HG03045 (cell line): Measurements from ENCODE around the gene AGBL1.

Source experiments
- ATAC-seq: cut with Tn5 transposase; IDR thresholded peaks from one replicate; pipeline ENCODE4 v1.9.1; 2021; ENCODE audit warnings: mild to moderate bottlenecking, moderate library complexity; ENCODE audit not compliant: unreplicated experiment

The AGBL1 gene

DNA sequence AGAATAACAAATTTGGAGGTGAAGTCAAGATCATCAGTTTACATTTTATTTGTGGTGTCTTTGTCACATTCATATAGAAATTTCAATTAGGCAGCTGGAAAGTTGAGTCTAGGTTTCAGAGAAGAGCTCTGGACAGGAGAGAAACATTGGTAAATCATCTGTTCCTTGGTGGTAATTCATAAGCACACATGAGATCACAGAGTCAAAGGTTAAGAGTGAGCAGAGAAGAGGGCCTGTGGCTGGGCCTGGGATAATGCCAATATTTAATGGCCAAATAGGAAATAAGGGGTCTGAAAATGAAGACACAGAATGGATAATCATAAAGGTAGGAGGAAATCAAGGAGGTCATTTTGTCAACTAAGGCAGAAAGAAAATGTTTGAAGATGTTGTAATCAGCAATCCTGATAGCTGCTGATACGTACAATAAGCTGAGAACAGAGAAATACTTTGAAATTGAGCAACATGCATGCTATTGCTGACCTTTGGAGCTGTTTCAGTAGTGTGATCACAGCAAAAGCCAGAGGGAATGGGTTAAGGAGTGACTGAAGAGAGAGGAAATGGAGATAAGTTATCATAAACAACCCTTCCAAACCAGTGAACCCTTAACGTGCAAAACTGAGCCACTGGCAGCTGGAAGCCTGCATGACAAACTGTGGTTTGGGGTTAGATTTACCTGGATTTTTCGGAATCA is 692.8 kb downstream of the AGBL1 start:
- no peak for ATAC-seq

DNA sequence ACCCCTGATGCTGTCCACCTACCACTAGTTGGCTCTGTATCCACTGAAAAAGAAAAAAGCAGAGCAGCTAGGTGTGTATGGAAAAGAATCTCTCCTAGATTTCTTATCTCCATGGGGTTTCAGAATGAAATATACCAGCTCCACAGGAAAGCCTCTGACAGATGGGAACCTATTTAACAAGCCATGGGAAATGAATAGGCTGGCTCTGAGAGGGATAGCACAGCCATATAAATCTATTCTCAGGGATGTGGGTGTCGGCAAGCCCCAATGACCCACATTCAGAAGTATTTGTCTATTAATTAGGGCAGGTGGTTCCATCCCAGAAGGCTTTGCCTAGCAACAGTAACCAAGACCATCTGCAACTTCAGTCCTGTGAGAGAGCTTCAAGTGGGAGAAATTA is 694.1 kb downstream of the AGBL1 start:
- no peak for ATAC-seq

DNA sequence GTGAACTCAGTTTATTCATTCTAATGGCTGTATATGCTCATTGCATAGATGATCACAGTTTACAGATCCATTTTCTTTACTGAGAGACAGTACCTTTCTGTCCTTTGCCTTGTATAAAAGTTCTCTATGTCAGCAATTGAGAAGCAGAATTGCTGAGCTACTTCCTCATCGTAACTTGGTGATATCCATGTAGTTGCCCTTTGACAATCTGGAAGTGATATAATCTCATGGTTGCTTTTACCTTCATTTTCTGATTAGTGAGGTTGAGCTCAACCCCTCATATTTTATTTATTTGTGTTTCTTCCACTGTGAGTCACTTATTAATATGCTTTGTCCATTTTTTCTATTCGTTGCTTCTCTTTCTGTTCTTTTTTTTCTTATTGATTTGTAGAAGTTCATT is 696.5 kb downstream of the AGBL1 start:
- ATAC-seq = no peak

DNA sequence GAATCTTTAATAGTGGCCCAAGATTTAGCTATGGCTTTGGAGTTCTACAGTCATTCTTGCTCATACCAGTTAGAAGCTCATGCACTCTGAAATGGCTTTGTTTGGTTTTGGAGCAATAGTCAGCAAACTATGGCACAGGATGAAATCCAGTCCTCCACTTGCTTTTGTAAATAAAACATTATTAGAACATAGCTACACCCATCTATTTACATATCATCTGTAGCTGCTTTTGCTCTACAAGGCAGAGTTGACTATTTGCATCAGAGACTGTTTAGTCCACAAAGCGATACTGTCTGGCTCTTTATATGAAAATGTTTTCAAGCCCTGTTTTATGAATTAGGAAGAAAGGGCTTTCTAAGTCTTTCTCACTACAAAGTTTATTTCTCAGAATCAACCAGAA is 716.9 kb downstream of the AGBL1 start:
- no peak for ATAC-seq

DNA sequence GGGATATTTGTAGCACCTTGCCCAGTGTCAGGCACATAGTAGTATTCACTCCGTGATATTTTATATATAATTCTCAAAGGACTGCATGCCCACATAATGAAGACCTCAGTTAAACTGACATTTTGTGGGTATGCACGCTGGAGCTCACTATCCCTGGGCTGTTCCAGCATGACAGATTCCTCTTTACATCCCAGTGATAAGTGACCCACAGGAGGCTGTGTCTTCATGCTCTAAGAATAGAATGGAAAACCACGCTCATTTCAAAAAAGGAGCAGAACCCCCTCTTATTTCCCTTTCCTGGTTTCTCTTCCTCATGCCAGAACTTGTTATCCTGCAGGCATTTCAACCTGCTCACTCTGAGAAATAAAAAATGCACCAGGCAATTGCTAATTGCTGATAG is 717.5 kb downstream of the AGBL1 start:
- ATAC-seq = no peak

DNA sequence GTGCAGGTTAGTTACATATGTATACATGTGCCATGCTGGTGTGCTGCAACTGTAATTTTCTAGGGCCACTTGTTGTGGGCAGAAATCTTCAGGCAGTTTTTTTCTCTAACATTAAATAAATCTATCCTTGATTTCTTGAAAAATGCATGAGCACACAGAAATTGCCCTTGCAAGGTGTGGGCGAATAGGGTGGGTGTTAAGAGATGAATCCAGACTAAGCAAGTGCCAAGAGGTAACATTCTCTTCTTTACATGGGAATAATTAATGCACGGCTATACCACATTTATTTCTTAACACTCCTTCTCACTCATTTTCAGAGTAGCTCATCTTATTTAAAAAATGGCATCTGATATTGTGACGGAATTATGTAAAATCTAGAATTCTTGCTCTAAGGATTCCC is 719.6 kb downstream of the AGBL1 start:
- ATAC-seq = no peak

DNA sequence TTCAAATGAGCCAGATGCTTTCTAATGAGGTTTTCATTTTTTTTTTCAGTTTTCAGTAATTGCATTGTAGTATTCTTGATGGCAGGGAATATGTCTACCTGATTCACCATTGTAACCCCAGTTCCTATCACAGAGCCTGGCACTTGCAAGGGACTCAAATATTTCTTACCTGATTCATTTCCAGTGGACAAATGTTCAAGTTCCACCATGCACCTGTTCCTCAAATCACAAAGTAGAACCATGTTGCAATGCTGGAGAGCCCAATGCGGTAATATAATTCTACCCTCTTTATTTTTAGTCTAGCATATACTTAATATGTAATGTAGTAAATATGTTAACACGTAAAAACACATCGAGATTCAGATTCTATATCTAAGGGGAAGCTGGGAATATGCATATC is 722.6 kb downstream of the AGBL1 start:
- ATAC-seq = no peak

DNA sequence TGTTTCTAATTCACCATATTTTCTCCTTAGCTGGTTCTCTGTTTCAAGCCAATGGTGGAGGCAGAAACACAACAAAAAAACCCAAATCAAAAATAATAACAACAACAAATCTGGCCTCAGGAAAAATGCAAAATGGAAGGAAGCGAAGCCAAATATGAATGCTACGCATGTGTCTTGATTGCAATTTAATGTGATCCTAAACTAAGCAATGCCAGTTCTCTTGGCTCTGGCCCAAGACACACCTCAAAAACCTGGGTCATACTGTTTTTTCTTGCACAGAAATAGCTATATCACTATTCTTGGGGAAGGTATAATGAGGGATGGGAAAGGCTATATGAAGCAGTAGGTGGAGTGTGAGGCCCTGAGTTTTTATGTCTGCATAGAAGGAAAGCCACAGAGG is 724.7 kb downstream of the AGBL1 start:
- no peak for ATAC-seq

DNA sequence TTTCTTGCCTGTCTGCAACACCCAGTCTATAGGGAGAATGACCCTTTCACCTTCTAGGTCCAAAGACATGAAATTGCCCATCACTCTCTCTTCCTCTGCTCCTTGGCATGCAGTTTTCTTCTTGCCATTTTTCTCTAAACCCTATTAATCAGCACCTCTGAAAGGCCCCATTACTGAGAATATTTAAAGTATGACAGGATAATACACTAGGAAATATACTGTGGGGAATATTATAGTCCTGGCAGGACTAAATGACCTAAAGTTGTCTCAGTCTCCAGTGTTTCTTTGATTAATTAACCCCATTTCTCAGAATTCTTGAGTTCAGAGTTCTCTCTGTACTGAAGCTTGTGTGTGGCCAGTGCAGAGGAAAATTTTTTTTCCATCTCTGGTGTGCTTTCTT is 730.7 kb downstream of the AGBL1 start:
- ATAC-seq = no peak

DNA sequence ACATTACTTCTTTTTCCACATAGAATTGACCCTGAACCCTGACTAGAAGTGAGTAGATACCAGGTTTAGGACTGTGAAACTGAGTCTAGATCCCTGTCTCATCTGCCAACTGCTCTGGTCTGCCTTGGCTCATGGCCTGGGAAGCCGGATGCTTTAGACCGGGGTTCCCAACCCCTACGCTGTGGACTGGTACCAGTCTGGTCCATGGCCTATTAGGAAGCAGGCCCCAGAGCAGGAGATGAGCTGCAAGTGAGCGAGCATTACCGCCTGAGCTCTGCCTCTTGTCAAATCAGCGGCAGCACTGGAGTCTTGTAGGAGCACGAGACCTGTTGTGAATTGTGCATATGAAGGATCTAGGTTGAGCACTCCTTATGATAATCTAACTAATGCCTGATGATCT is 734.2 kb downstream of the AGBL1 start:
- ATAC-seq = no peak

DNA sequence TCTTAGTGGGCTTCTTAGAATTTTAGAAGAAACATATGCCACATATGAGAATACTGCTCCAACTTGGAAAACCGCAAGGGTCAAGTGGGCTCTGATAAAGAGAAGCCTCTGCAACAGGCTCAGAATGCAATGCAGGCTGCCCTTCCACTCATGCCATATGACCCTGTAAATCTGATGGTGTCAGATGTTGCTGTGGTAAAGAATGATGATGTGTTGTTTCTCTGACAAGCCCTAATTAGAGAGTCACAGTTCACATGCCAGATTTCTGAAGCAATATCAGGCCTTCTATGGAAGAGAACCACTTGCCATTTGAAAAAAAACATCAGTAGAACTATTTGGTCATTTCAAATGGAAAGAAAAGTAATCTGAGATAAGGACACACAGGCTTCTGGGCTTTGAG is 749.6 kb downstream of the AGBL1 start:
- no peak for ATAC-seq

DNA sequence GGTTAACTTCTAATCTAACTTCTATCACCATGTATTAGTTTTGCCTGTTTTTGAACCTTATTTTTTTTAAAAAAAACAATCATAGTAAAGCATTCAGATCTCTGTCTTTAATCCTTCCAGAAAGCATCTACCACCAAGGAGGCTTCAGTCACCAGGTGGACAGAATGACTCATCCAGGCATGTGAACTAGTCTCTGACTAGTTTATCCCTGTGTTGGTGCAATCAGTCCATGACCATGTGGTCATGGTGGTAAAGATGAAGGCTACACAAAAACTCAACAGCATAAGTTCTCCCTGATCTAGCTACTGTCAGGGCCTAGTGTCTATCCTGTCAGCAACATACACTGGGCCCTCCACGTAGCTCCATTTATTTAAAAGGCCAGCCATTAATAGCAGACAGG is 750.6 kb downstream of the AGBL1 start:
- ATAC-seq = no peak

DNA sequence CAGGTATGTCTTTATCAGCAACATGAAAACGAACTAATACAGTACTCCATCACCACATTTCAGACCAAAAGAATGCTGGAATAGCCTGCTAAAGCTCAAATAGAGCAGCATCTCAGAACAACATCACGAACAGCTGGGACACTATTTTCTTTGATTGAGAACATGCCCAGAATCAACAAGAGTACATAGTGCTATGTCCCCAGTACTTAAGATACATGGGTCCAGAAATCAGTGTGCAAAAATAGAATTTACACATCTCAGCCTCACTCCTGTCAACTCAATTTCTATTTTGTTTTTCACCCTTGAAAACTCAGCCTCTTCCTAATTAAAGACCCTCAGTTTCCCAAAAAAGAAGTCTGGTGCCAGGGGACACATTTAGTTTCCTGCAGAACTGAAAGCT is 753.9 kb downstream of the AGBL1 start:
- no peak for ATAC-seq

DNA sequence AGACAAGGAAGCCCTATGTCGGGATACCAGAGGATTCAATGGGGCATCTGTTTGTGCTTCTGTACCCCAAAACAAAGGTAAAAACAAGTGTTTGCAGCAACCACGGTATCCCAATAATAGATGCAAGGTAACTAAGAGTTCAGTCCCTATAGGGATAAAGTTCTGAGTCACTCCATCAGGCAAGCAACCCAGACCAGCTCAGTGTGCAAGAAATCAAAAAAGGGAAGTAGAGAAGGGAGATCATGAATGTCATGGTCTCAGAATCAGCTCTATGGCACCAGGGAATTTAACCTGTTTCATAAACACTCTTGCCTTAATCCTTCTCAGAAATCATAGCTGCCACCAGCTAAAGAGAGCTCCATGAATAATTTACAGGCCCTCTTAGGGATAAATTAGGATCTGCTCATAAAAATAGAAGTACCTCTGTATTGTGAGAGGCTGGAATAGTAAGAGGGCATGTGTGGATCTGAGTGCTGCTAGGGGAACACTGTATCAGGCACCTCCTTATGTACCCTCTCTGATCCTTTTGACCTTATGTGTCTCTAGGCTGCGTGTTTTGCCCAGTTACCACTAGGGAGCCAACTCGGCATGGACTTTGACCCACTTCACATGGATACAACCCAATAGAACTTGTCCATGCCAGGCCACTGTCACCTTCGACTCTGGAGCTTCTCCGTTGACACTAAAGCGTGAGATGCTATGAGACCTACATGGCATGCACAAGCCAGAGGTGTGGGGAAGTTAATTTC is 754.6 kb downstream of the AGBL1 start:
- no peak for ATAC-seq

DNA sequence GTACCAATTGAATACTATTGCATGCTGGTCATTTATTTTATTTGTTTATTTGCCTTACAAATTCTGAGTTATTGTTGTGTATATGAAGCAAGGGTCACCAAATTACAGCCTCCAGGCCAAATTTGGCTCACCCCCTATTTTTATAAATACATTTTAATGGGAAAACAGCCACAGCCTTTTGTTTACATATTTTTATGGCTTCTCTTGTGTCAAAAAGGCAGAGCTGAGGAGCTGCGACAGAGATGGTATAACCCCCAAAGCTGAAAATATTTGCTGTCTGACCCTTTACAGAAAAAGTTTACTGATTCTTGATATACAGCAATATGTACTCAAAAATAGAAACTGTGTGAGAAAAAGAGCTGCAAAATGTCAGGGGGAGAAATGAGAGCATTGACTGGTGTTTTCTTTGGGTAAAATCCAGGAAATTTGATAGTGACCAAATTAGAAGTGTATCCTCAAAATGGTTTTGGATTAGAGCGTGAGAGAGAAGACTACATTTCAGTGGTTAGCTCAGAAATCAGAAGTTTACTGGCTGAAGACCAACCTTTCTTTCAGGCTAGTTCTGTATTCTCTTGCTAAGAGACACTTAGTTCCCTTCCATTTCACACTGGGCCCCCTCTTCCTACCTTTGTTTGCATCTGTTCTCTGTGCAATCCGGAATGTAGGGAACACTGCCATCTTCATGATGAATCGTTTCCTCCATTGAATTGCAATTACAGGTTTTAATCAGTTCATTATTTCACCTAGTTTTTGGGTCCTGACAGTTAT is 757.8 kb downstream of the AGBL1 start:
- ATAC-seq = no peak

DNA sequence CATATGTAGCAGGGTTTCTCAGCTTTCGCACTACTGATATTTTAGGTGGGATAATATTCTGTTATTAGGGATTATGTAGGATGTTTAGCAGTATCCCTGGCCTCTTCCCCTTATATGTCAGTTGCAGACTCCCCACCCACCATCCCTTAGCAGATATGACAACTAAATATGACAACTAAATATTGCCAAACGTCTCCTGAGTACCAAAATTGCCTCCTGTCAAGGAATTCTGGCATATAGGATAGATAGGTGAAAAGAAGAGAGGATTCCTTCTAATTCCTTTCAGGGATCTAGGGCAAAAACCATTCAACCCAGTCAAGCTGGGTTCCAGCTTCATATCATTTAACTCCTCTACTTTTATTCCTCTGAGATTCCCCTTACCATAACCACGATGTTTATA is 759.8 kb downstream of the AGBL1 start:
- no peak for ATAC-seq

DNA sequence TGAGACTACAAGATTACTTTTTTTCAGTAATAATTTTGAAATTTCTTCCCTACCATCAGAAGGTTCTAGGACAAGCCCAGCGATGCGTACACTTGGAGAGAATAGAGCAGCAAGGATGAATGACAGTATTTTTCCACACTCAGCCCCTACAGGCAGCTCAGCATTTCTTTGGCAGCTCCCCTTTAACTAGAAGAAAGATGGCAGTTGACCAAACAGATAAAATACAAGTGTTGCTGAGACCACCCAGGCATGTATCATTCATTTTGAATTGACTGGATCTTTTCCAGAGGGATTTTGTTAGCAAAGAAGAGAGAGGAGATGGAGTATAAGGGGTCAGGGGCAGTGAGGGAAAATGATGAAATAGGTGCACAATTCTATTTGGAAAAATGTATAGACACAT is 761.3 kb downstream of the AGBL1 start:
- no peak for ATAC-seq

DNA sequence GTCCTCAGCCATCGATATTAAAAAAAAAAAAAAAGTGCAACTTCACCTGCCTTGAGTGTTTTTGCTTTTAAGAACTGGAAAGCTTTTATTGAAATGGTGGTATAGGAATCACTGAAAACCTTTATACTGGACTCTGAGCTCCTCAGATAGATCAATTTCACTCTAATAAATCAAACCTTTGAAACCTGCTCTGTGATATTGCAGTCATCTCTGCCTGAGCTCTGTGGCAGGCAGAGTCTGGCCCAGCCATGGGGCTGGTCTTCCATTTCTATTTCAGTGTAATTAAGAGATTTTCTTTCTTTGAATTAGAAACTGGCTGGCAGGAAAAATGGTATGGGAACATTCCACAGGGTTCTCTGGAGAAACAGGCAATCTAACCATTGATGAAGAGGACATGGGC is 762.5 kb downstream of the AGBL1 start:
- ATAC-seq = no peak

DNA sequence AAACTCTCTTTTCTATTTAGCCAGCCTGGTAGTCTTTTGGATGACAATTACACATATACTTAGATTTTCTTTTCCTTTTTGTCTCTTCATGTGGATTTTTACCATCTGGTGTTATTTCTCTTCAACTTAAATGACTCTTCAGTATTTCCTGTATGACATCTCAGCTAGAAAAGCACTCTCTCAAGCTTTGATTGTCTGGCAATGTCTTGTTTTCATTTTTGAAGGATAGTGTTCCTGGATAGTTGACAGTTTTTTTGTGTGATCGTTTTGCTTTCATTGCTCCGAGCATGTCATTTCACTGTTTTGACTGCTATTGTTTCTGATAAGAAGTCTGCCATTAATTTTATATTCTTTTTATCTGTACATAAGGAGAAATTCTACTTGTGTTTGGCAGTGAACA is 766.4 kb downstream of the AGBL1 start:
- no peak for ATAC-seq

DNA sequence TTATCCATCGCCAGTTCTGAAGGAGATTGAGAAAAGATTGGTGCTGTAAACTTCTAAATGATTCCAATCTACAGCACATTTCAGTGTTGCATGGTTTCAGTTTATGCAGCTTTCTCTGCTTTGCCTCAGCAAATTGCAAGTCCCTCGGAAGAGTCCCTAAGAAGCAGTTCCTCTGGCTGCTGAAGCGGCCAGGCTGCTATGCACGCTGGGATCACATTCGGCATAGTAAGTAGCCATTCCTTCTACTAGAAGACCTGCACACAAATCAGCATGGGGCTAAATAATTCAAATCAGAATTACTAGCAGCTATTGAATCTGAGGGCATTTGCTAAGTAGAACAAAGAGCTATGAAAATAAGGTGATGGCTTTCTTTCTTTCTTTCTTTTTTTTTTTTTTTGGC is 769.5 kb downstream of the AGBL1 start:
- ATAC-seq = no peak

DNA sequence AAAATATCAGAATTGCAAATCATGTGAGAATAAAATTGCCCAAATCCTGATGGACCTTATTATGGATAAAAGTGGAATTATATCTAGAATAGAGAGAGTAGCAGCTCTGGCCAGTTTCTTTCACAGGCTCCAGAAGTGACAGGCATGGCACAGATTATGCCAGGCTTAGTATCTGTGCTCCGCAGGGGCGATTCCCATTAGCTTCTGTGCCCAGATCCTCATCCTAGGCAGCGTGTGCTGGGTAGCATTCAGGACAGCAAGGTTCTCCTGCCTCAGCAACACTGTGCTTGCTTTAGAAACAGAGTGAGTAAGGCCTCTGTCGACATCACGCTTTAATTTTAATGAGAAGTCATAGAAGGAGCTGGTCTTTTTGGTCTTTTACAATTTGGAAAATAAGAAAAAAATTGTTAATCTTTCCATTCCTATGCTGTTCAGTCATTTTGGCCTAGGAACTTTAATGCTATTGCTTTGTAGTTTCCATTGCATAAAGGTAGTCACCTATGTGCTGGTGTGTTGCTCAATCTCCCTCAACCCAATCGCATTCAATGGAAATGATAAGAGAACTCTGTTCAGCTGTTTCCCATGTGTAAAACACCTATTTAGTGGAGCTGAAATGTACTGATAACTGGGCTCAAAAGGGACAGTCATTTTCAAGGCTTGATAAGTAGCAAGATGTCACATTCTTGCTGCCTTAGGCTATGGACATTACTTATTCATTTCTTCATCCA is 770.1 kb downstream of the AGBL1 start:
- no peak for ATAC-seq
